GM21717 (cell line): ENCODE measurements around the gene DDX4.

Source experiments
- ATAC-seq: cut with Tn5 transposase; IDR thresholded peaks from one replicate; pipeline ENCODE4 v1.9.1; 2021; ENCODE audit warnings: mild to moderate bottlenecking, moderate library complexity; ENCODE audit not compliant: unreplicated experiment

The DDX4 gene

GRCh38 chr5:55820488-55820887 is 82.6 kb downstream of the DDX4 start:
- no peak for ATAC-seq

- no peak for ATAC-seq
Observed at GRCh38 chr5:55821731-55822512, 84.1 kb downstream of the DDX4 start.

- no peak for ATAC-seq
Observed at GRCh38 chr5:55823151-55823796, 85.4 kb downstream of the DDX4 start.

GRCh38 chr5:55829956-55830355 is 92.1 kb downstream of the DDX4 start:
- ATAC-seq: no peak

GRCh38 chr5:55832446-55832845 is 94.6 kb downstream of the DDX4 start:
- no peak for ATAC-seq

- no peak for ATAC-seq
Observed at GRCh38 chr5:55836191-55836590, 98.3 kb downstream of the DDX4 start.

GRCh38 chr5:55841976-55842375 is 104.1 kb downstream of the DDX4 start:
- ATAC-seq: no peak

GRCh38 chr5:55847837-55848236 is 110.0 kb downstream of the DDX4 start:
- no peak for ATAC-seq

GRCh38 chr5:55848783-55849182 is 110.9 kb downstream of the DDX4 start:
- ATAC-seq: no peak

GRCh38 chr5:55850839-55851674 is 113.2 kb downstream of the DDX4 start, which contains the start of gene IL31RA:
Gene IL31RA, plus strand, starts transcription at chr5:55851357. Its CDS starts 214 bp downstream, at chr5:55851571.
- no peak for ATAC-seq

GRCh38 chr5:55851675-55851979 is 113.8 kb downstream of the DDX4 start:
- ATAC-seq: no peak

- ATAC-seq: no peak
Observed at GRCh38 chr5:55852503-55852902, 114.6 kb downstream of the DDX4 start.

GRCh38 chr5:55853041-55853670 is 115.3 kb downstream of the DDX4 start:
- no peak for ATAC-seq

- ATAC-seq: no peak
Observed at GRCh38 chr5:55853818-55854217, 116.0 kb downstream of the DDX4 start.

GRCh38 chr5:55855509-55855908 is 117.6 kb downstream of the DDX4 start:
- ATAC-seq: no peak

- no peak for ATAC-seq
Observed at GRCh38 chr5:55856516-55857246, 118.8 kb downstream of the DDX4 start.

- no peak for ATAC-seq
Observed at GRCh38 chr5:55857247-55857640, 119.4 kb downstream of the DDX4 start.

GRCh38 chr5:55858104-55858503 is 120.2 kb downstream of the DDX4 start:
- no peak for ATAC-seq

GRCh38 chr5:55860288-55860687 is 122.4 kb downstream of the DDX4 start:
- ATAC-seq: no peak

GRCh38 chr5:55860709-55861108 is 122.8 kb downstream of the DDX4 start:
- no peak for ATAC-seq
